ENCODE measurements around the gene TRIM5.
A peak's percentile ranks its signal among the peaks of the same experiment; 100 is the strongest.

- TF ChIP-seq CTCF (conservative IDR thresholded peaks at IDR 0.05; ENCODE audit: low read depth in 2 of 2), result peak in 1 of 2 experiments; percentile 56; a peak in 3 of 4 replicates
- no peak for TF ChIP-seq EZH2 (IDR thresholded peaks at IDR 0.05; ENCODE audit: low read depth, unreplicated experiment)
- TF ChIP-seq POLR2AphosphoS5 (IDR thresholded peaks at IDR 0.05; ENCODE audit: low read depth), result no peak
- no peak for TF ChIP-seq EZH2phosphoT487 (IDR thresholded peaks at IDR 0.05; ENCODE audit: unreplicated experiment)
- no peak for TF ChIP-seq ETS1 (IDR thresholded peaks at IDR 0.05)
- TF ChIP-seq REST (IDR thresholded peaks at IDR 0.05; ENCODE audit: unreplicated experiment), result no peak
Measured at GRCh38 chr11:5712507-5712906, 27.6 kb upstream of the TRIM5 start.
